Measurements from ENCODE around the gene TRIM22.
"Not testable (repeated sequence)": the region's sequence is repeated elsewhere in the genome, so short reads cannot be mapped to it uniquely, and the experiment has no call there.

TRIM22 gene

GRCh38 chr11:5703741-5704536 is 14.3 kb downstream of the TRIM22 start:
- DNase-seq (ENCODE audit: low read depth), result no peak
- H3K4me3 ChIP-seq (ENCODE audit: low read depth, low read length), result no peak overlapping the region
- TF ChIP-seq CTCF (IDR thresholded peaks at IDR 0.05; ENCODE audit: control insufficient read depth, extremely low read depth, insufficient read depth), result no peak

DNA sequence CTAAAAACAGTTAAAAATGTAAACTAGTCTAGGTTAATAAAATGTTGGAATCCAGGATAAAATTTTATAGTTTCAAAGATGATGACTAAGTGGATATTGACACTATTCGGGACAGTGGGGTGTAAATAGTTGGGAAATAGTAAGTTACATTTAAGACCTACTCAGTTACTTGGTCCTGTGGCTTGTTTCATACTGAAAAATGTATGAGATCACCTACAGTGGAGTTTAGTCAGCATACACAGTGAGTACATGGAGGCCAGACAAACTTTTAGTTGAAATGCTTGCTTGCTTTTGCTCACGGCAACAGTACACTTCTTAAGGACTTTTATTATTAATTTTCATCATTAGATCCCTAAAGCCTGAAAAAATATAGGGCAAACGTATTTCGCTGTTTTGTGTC is 16.1 kb downstream of the TRIM22 start:
- DNase-seq (ENCODE audit: low read depth), result no peak
- TF ChIP-seq CTCF (IDR thresholded peaks at IDR 0.05; ENCODE audit: control insufficient read depth, extremely low read depth, insufficient read depth), result no peak

DNA sequence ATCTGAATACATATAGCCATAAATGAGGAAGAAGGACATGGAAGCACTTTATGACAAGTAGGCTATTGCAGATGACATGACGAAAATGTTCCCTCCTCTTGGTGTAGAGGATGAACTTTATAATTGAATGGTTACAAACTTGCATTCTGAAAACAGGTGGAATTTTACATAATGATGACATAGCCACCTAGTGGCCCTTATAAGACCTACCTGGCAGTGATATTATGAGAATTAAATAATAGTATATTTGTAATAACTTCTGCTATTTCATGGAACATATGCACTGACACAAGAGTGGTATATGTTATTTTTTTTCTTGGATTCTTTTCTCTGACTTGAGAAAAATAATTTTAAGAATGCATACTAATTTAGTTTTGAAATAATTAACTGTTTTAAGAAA is 22.9 kb downstream of the TRIM22 start:
- DNase-seq (ENCODE audit: low read depth), result no peak
- no peak overlapping the region for H3K4me3 ChIP-seq (ENCODE audit: low read depth, low read length)
- TF ChIP-seq CTCF (IDR thresholded peaks at IDR 0.05; ENCODE audit: control insufficient read depth, extremely low read depth, insufficient read depth), result peak; percentile 54

More for the DNA sequence above, 16.1 kb downstream of the TRIM22 start:
- H3K4me3 ChIP-seq (ENCODE audit: low read depth, low read length), result no peak overlapping the region

GRCh38 chr11:5713695-5714094 is 24.1 kb downstream of the TRIM22 start:
- no peak for DNase-seq (ENCODE audit: low read depth)
- TF ChIP-seq CTCF (IDR thresholded peaks at IDR 0.05; ENCODE audit: control insufficient read depth, extremely low read depth, insufficient read depth), result no peak
- H3K4me3 ChIP-seq (ENCODE audit: low read depth, low read length), result no peak overlapping the region

- not testable (repeated sequence) for DNase-seq (ENCODE audit: low read depth); H3K4me3 ChIP-seq (ENCODE audit: low read depth, low read length)
Measured at GRCh38 chr11:5716518-5716917, 26.9 kb downstream of the TRIM22 start.

DNA sequence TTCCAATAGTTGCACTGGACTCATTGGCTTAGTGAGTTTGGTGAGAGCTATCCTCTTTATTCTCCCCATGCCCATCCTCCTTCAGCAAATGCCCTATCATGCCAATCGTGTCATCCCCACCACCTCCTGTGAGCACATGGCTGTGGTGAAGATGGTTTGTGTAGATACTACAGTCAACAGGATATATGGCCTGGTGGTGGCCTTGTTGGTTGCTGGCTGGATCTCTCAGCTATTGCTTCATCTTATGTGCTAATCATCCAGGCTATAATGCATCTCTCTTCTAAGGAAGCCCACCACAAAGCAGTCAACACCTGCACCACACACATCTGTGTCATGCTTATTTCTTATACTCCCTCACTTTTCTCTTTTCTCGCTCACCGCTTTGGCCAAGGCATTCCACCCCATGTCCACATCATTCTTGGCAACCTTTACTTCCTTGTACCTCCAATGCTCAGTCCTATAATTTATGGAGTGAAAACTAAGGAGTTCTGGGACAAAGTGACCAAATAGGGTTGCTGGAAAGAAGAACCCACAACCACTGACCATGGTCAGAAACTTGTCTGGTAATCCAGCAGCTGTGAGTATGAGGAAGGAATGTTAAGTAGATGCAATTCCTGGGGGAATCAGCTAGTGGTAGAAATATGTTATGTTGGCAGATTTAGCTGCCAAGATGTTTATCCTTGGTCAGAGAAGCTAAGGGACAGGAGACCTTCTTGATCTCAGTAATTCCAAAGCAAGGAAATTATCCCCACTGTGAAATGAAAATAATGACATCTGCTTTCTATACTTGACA is 30.3 kb downstream of the TRIM22 start:
- no peak overlapping the region for H3K4me3 ChIP-seq (ENCODE audit: low read depth, low read length)
- TF ChIP-seq CTCF (IDR thresholded peaks at IDR 0.05; ENCODE audit: control insufficient read depth, extremely low read depth, insufficient read depth), result no peak
- DNase-seq (ENCODE audit: low read depth), result no peak

DNA sequence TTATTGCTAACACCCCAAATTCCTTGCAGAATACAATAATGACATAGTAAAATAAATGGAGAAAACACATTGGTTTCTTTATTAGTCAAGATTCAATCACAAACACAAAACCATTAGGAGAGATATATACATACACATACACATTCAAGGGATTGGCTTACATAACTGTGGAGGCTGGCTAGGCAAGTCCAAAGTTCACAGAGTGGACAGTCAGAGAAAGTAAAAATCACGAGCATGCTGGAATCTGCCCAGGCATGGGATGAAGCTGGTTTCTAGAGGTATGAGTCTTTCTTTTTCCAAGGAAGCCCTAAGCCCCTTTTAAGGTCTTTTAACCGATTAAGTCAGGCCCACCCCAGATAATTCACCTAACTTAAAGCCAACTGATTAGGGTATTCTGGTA is 33.0 kb downstream of the TRIM22 start:
- DNase-seq (ENCODE audit: low read depth), result no peak
- no peak for TF ChIP-seq CTCF (IDR thresholded peaks at IDR 0.05; ENCODE audit: control insufficient read depth, extremely low read depth, insufficient read depth)

More for the DNA sequence above, 33.0 kb downstream of the TRIM22 start:
- no peak overlapping the region for H3K4me3 ChIP-seq (ENCODE audit: low read depth, low read length)
